C4-2B (cell line): ENCODE results near the gene OCA2.

Experiments
- H3K27ac ChIP-seq: fragments of 450-650 bp; 2 replicates; pipeline ENCODE4 v1.5.1; 2017
- ZFX ChIP-seq: fragments of 450-650 bp; IDR thresholded peaks from 2 replicates; pipeline ENCODE4 v1.6.1; 2017
- TF ChIP-seq, protein P1 (sequence below): fragments of 450-650 bp; conservative IDR thresholded peaks from 2 replicates; pipeline ENCODE4 v1.5.1; 2017; ENCODE audit warnings: mild to moderate bottlenecking

The OCA2 gene

DNA sequence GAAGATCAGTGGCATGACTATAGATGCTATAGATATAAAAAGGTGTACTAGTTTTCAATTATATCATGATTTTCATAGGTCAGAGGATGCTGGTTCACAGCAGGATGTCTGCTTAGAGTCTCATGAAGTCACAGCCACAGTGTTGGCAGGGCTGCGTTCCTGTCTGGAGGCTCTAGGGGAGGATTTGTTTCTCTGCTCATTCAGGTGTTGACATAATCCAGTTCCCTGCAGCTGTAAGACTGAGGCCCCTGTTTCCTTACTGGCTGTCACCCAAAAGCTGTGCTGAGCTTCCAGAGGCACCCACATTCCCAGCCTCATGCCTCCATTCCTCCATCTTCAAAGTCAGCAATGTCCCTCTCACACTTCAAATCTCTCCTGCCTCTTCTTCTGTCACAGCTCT lies 170.7 kb downstream of the OCA2 start:
- TF ChIP-seq, protein P1, sequence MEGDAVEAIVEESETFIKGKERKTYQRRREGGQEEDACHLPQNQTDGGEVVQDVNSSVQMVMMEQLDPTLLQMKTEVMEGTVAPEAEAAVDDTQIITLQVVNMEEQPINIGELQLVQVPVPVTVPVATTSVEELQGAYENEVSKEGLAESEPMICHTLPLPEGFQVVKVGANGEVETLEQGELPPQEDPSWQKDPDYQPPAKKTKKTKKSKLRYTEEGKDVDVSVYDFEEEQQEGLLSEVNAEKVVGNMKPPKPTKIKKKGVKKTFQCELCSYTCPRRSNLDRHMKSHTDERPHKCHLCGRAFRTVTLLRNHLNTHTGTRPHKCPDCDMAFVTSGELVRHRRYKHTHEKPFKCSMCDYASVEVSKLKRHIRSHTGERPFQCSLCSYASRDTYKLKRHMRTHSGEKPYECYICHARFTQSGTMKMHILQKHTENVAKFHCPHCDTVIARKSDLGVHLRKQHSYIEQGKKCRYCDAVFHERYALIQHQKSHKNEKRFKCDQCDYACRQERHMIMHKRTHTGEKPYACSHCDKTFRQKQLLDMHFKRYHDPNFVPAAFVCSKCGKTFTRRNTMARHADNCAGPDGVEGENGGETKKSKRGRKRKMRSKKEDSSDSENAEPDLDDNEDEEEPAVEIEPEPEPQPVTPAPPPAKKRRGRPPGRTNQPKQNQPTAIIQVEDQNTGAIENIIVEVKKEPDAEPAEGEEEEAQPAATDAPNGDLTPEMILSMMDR: no peak
- TF ChIP-seq ZFX: no peak
- H3K27ac ChIP-seq: no peak overlapping the region

DNA sequence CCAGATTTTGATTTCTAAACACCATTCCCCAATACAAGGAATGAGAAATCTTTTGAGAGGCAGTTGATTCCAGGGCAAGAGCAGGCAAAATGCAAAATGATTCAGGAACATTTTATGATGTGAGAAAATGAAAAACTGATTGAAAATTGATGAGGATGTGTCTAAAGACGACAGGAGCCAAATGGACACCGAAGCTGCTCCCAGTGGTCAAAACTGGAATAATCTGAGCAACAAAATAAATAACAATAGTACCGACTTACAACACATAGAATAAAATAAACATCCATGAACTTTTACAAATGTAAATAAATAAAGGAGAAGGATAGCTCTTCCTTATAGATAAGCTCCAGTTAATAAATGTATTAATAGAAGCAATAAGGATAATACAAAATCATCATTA lies 186.8 kb downstream of the OCA2 start:
- H3K27ac ChIP-seq: no peak overlapping the region
- TF ChIP-seq, protein P1: peak; percentile 70
- TF ChIP-seq ZFX: no peak

DNA sequence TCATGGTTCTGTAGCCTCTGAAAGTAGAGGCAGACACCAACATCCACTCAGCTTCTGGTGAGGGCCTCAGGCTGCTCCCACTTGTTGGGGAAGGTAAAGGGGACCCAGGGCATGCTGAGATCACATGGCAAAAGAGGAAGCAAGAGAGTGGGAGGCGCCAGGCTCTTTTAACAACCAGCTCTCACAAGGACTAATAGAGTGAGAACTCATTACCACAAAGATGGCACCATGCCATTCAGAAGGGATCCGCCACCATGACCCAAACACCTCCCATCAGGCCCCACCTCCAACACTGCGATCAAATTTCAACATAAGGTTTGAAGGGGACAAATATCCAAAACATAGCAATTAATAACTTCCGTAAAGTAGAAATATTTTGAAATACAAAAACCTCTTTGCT lies 192.3 kb downstream of the OCA2 start:
- H3K27ac ChIP-seq: no peak overlapping the region
- TF ChIP-seq, protein P1: no peak
- no peak for TF ChIP-seq ZFX

DNA sequence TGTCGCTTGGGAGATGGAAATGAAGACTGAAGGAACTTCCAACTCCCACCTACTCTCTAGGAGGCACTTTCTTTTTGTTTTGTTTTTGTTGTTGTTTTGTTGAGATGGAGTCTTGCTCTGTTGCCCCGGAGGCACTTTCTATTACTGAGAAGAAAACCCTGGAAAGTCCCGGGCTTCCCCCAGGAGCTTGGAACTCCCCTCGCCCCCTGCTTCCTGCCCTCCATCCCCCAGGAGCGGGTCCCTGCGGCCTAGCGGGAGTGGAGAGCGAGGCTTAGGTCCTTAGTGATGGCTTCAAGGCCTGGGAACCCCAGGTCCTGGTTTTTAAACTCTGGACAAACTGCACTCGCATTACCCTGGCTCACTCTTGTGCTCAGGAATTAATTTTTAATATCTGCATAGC lies 195.7 kb downstream of the OCA2 start:
- no peak overlapping the region for H3K27ac ChIP-seq
- TF ChIP-seq ZFX: no peak
- TF ChIP-seq, protein P1: no peak

DNA sequence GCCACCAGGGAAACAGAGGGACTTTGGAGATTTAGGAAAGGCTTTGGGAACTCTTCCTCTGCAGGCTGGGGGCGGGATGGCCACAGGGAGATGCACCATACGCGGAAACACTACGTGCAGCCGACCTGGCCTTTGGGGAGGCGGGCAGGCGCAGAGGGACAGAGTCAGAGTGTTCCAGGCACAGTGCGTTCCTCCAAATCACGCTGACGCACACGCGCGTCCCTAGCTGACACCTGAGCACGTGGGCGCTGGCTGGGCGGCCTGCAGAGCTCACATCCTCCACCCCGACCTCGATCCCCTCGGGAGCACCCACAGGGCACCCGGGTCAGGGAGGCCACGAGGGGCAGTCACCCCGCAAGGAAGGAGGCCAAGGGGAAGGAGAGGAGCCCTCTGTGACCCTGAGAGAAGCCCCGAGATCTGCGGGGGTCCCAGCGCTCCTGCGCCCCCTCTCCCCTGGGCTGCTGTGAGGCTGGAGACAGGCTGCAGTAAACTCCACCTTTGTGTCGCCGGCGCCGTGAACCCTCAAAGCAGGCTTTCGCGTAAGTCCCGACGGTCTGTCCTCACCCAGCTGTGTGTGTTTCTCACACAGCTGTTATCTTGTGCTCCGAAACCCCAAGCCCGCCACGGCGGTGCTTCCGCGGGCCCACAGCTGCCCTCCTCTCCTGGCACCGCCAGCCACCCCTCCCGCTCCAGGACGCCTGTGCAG lies 196.3 kb downstream of the OCA2 start:
- no peak for TF ChIP-seq ZFX
- TF ChIP-seq, protein P1: no peak
- H3K27ac ChIP-seq: no peak overlapping the region

DNA sequence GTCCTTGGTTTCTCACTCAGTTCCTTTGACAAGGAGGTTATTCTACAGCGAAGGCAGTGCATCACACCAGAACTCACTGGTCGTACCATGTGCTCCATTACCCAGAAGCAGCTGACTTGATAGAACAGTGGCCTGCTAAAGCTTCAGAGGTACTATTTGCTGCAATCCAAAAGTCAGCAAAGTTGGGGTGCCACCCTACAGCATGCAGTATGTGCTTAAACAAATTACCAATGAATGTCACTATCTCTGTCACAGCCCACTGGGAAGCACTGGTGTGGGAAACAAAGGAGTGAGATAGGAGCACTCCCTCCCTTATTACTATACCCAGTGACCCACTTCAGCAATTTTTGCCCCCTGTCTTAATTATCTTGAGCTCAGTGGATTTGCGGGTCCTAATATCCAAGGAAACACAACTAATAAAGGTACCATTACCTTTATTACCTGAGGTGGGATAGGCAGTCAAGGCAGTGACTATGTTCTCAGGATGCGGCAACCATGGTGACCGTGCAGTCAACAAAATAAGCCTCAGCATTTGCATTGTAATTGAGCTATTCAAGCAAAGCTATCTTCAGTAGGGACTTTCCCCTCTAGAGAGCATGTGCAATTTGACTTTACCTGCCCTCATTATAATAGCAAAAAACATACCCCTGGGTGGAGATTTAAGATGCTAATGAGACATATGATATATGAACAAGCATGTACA lies 199.4 kb downstream of the OCA2 start:
- no peak overlapping the region for H3K27ac ChIP-seq
- TF ChIP-seq ZFX: no peak
- TF ChIP-seq, protein P1: no peak

DNA sequence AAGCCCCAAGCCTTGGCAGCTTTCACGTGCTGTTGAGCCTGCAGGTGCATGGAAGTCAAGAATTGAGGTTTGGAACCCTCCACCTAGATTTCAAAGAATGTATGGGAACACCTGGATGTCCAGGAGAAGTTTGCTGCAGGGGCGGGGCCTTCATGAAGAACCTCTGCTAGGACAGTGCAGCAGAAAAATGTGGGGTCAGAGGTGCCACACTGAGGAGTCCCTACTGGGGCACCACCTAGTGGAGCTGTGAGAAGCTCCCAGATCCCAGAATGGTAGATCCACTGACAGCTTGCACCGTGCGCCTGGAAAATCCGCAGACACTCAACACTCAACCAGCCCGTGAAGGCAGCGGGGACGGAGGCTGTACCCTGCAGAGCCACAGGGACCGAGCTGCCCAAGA lies 201.6 kb downstream of the OCA2 start:
- no peak for TF ChIP-seq ZFX
- TF ChIP-seq, protein P1: peak; percentile 15; the same call in 1 of the 2 replicates
- no peak overlapping the region for H3K27ac ChIP-seq
